Umbilical cord (tissue), 2 donors: ENCODE data around the gene MMD. TPM values are rescaled to one million over a fixed set of nuclear protein-coding genes. Genes with fewer than 3 reads are reported as not detected.

Experiments used
- DNase-seq: peaks from one replicate; pipeline ENCODE4 v3.0.0-alpha.2; 2015; ENCODE audit warnings: low spot score
- total RNA-seq: library from RNA; depleted of rRNA; stranded (reverse); fragments of >200 nt; gene quantifications from one replicate; pipeline ENCODE4 v1.2.3, GENCODE V29; 2014; ENCODE audit warnings: low replicate concordance; ENCODE audit not compliant: insufficient read depth

Gene MMD
- total RNA-seq, 1 donor from 2014 or later = 13.7 TPM

DNA sequence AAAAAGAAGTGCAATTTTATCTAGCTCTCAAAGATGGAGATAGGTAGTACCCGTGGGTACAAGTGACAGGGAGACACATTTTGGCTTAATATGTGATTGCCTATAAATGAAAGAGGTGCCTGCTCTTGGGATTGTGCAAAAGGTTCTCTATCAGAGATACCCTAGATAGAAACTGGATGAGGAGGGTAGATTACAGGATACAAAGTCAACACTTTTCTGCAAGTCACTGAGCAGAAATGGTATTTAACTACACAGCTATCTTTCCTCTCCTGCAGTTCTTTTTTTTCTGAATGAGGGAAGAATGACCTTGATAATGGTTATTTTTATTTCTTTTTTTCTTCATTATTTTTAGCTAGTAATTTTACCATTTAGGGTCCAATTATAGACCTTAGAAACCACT, 67.6 kb downstream of the MMD start:
- no peak for DNase-seq

DNA sequence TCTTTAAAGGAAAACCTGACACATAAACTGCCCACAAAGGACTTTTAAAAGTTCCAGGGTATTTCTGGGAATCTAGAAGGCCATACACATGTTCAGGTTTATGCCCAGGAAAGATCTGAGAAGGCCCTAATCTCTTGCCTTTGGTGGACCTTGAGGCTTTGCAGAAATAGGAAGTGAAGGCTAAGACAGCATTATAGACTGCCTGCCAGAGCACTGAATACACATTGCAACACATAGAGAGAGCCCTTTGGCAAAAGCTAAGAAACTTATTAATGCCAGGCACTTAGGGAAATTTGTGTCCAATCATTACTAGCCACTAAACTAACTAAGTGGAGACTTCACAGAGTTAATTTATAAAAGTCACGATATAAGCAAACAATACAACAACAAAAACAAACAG, 70.4 kb downstream of the MMD start:
- no peak for DNase-seq

DNA sequence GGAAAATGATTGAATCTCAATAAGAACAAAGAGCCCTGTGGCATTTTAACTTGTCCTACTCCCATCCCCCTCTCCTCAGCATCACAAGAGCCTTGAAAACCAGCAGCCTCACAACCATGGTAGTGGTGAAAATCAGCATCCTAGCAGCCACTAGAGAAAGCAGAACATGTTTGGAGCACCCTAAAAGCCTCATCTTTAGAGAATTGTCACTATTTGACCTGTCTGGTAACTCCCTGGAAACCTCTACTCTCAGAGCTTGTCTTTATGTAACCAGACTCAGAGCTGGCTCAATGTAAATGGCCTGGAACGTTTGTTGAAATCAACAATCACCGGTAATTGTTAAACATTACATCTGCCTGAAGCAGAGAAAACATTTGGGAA, 70.8 kb downstream of the MMD start:
- no peak for DNase-seq

DNA sequence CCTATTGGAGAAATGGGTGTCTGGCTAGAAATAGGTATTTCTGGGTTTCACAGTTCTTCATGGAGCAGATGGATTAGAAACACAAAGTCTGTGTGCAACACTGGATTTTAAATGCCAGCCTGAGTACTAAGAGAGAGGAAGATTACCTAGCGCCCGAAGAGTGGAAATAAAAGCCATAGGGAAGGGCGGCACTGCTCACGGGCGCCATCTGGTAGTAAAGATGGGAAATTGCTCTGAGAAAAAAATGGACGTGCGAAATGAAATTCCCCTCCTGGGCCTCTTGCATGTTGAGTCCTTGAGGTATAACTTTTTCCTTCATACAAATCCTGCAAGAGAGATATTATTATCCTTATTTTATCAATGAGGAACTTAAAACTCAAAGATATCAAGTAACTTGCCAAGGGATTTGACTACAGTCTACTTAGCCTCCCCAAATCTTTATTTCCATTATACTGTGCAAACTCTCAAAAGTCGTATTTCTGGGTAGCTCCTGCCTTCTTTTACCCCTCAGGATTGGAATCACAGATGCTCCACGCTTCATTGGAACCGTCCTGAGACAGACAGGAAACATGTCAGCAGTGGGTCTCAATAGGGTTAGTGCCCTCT, 72.8 kb downstream of the MMD start:
- DNase-seq = peak; percentile 78

DNA sequence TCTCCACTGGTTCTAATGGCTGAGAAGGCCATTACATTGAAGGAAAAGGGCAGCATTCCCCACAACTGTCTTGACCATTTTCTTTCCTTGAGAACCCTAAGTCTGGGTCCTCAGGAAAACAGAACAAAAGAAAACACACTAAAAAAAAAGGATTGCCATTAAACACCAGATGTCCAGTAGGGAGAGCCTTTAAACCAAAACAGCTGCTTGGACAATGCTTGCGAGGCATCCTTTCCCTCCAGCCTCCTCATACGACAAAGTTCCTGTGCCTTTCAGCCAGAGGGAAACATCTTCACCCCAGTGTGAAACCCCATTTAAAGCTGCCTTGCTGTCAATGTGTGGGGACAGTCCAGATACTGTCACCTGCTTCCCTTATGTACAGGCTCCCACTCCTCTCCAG, 74.3 kb downstream of the MMD start:
- no peak for DNase-seq

DNA sequence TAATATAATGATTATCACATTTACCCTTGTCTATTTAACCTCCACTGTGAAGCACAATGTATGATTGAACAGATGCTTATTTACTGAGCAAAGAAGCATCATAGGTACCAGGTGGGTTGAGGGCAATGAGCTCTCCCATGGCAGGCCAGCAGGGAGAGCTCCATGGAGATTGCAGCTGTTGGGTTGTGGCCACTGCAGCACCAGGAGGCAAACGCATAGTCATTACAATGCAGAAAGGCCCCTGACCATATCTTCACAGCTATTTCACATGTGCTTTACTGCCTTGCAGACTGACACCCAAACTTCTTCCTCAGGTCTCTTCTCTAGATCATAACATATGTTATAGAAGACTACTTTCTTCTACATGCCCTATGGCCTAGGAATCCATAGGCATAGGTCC, 75.0 kb downstream of the MMD start:
- DNase-seq = no peak

DNA sequence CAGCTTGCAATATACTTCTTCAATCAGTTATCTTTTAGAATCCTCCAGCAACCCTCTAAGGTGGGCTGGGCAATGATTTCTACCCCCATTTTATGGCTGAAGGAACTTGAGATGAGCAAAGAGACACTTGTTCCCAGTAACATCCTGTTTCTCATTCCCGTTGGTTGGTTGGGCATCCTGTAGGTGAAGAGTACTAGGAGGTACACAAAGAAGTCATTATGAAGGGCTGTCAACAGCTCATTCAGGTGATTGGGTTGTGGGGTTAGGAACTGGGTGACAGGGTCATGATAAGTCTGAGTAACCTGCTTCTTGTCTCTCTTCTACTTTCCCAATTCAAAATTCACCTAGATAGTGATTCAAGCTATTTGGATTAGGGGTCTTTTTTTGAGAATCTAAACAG, 76.5 kb downstream of the MMD start:
- DNase-seq = no peak

DNA sequence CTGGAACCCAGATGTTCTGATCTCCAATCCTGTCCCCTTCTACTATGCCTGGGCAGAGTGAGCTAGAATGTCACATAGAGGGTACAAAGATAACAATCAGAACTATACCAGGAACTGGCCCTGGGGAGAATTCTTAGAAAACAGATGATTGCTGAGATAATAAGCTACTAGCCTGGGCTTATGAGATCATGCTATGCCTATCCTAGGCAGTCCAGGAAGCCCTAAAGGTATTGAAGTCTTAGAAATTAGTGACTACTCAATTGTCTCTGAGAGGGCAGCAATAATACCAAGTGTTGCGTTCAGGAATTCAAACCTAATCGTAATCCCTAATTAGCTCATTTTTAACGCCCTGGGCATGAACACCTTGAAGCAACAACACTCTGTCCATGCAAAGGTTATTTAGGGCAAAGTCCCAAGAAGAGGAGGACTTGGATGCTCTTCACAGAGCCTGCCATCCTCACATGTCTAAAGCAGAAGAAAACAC, 77.1 kb downstream of the MMD start:
- DNase-seq = no peak

DNA sequence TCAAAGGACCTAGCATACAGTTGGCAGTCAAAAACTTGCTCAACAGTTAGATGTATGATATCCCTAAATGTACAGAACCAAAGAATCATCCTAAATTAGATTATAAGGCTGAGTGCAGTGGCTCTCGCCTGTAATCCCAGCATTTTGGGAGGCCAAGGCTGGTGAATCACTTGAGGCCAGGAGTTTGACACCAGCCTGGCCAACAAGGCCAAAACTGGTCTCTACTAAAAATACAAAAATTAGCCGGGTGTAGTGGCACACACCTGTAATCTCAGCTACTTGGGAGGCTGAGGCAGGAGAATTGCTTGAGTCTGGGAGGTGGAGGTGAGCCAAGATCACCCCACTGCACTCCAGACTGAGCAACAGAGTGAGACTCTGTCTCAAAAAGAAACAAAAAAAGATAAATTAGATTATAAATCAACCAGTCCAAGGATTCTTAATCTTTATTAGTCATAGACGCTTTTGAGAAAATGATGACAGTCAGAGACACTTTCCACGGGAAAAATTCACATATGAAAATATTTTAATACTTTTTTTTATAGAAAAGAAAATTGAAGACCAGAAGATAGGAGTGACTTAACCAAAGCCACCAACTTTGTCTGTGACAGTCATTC, 77.6 kb downstream of the MMD start:
- DNase-seq = no peak

DNA sequence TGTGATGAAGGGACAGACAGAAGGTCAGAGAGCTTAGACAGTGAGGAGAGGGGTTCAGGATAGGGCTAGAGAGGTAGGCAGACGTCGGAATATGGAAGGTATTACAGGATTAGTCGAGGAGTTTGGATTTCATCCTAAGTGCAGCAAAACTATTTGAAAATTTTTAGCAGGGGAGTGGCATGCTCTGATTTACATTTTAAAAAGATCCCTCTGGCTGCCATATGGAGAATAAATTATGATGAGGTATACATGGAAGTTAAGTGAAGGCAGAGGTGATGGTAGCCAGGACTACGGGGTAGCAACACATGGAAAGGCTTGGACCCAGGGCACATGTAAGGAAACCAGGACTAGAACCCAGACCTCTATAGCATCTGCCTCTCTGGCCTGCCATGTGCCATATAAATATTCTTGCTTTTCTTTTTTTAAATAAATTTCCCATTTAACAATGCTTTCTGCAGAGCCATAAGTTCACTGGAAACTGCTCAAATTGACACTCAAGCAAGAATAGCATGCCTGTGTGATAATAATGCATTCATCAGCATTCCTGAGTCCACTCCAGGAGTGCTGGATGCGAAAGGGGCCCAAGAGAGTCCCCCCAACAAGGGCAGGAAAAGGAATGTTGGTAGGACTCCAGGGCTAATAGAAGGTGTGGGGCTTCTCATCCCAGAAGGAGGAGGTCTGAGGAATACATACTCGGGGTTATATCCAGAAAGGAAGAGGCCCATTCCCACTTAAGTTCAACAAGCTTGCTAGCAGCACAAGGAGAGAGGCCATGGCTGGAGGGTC, 78.6 kb downstream of the MMD start:
- DNase-seq = no peak

Other genes with a start within 250 kb of the MMD start
- 33.7 TPM for gene HLF, start 156.9 kb downstream of the MMD start, total RNA-seq
- 1.9 TPM for gene SMIM36, start 89.6 kb upstream of the MMD start, total RNA-seq